Left lung (tissue), 10 donors: ENCODE results near the gene TCFL5. TPM values are rescaled to one million over a fixed set of nuclear protein-coding genes. Genes with fewer than 3 reads are reported as not detected.

Source experiments
- ATAC-seq: fragments of 200-7000 bp; cut with Tn5 transposase; one replicate; pipeline ENCODE4 v1.9.1; 2020; ENCODE audit warnings: moderate library complexity
- DNase-seq, 4 donors: peaks; one replicate each; pipeline ENCODE4 v3.0.0-alpha.2; 2013 to 2020
- H3K27ac ChIP-seq, 2 donors: fragments of 200-600 bp; sonication (generic) in 1 of 2; one replicate each; pipeline versions ENCODE4 v1.5.0 to v1.8.0; 2020 to 2021
- H3K27me3 ChIP-seq, 2 donors: fragments of 200-600 bp; sonication (generic) in 1 of 2; one replicate each; pipeline versions ENCODE4 v1.5.0 to v1.8.0; 2020 to 2021
- H3K36me3 ChIP-seq, 2 donors: fragments of 200-600 bp; sonication (generic) in 1 of 2; one replicate each; pipeline versions ENCODE4 v1.5.0 to v1.8.0; 2020 to 2021
- H3K4me1 ChIP-seq, 2 donors: fragments of 200-600 bp; one replicate each; pipeline ENCODE4 v1.8.0; 2021
- H3K4me3 ChIP-seq, 2 donors: fragments of 200-600 bp; sonication (generic) in 1 of 2; one replicate each; pipeline versions ENCODE4 v1.5.0 to v1.8.0; 2020 to 2021; ENCODE audit warnings: mild to moderate bottlenecking in 1 of 2
- H3K9me3 ChIP-seq, 2 donors: fragments of 200-600 bp; sonication (generic) in 1 of 2; one replicate each; pipeline versions ENCODE4 v1.5.0 to v1.8.0; 2020 to 2021
- CTCF ChIP-seq, 2 donors: fragments of 200-600 bp; sonication (generic) in 1 of 2; IDR thresholded peaks; one replicate each; pipeline versions ENCODE4 v1.5.0 to v1.8.0; 2021; ENCODE audit warnings: antibody characterized with exemption in 2 of 2
- intact Hi-C, 2 donors: fragments of 100-400 bp; cut with DNase I; formaldehyde crosslinking; loops; one replicate each; pipeline versions ENCODE4 v1.11.2 to v1.14.2; 2022
- polyA plus RNA-seq, 6 donors: library from polyadenylated mRNA; unstranded; fragments of 120-200 nt; gene quantifications; one replicate each; pipeline ENCODE4 v1.2.1, GENCODE V29; 2013; ENCODE audit not compliant: insufficient read length in 6 of 6
- total RNA-seq, 2 donors: library from RNA; stranded (reverse); fragmentation: NEBNext Ultra II Directional; extraction: Animal tissue kit (Norgen Biotek cat#: 25700); gene quantifications; one replicate each; pipeline ENCODE4 v1.2.1, GENCODE V29; 2021
- donor health status: DM: no; HTN: yes; CAD: no.
- donor health status: DM: no; HTN: no; CAD: no.

Gene TCFL5
- total and polyA plus RNA-seq, 8 donors: 7.4 to 13.7 (median 10.9) TPM

- TF ChIP-seq CTCF (IDR thresholded peaks at IDR 0.05): no peak
- no peaks in the 10 kb centered on the region for H3K9me3 ChIP-seq
- H3K36me3 ChIP-seq: peaks cover 0 to 10% of the 10 kb centered on the region in 2 donors
- peaks cover 7 to 19% of the 10 kb centered on the region in 2 donors for H3K4me1 ChIP-seq
- no peak for ATAC-seq
- intact Hi-C loops: no loop called here
- H3K4me3 ChIP-seq: peak overlapping the region; percentile 15 to 42
- no peak overlapping the region for H3K27ac ChIP-seq
- H3K27me3 ChIP-seq: peaks cover 0 to 12% of the 10 kb centered on the region in 2 donors
- DNase-seq: peak in 2 of 4 donors; percentile 43 to 86
Observed at GRCh38 chr20:62860924-62861691, 514 bp downstream of the TCFL5 start.

GRCh38 chr20:62860391-62860923, 1.2 kb downstream of the TCFL5 start:
- intact Hi-C loops: no loop called here
- H3K36me3 ChIP-seq: peaks cover 0 to 10% of the 10 kb centered on the region in 2 donors
- H3K4me3 ChIP-seq: peak overlapping the region; percentile 5 to 42
- peak in 2 of 4 donors; percentile 35 to 79 for DNase-seq
- no peak for TF ChIP-seq CTCF (IDR thresholded peaks at IDR 0.05)
- H3K4me1 ChIP-seq: peaks cover 7 to 19% of the 10 kb centered on the region in 2 donors
- no peaks in the 10 kb centered on the region for H3K9me3 ChIP-seq
- H3K27me3 ChIP-seq: peaks cover 0 to 12% of the 10 kb centered on the region in 2 donors
- no peak overlapping the region for H3K27ac ChIP-seq
- ATAC-seq: no peak

- peaks cover 0 to 12% of the 10 kb centered on the region in 2 donors for H3K27me3 ChIP-seq
- peaks cover 7 to 19% of the 10 kb centered on the region in 2 donors for H3K4me1 ChIP-seq
- no peaks in the 10 kb centered on the region for H3K9me3 ChIP-seq
- no peak for TF ChIP-seq CTCF (IDR thresholded peaks at IDR 0.05)
- intact Hi-C loops: no loop called here
- H3K36me3 ChIP-seq: peaks cover 0 to 14% of the 10 kb centered on the region in 2 donors
- no peak for ATAC-seq
- no peak overlapping the region for H3K4me3 ChIP-seq
- DNase-seq: peak in 1 of 4 donors; percentile 23
- H3K27ac ChIP-seq: no peak overlapping the region
Observed at GRCh38 chr20:62859721-62860120, 1.9 kb downstream of the TCFL5 start.

- Histone ChIP-seq H3K4me3 (no peak overlapping the region), H3K9me3 (no peaks in the 10 kb centered on the region), H3K27me3 (peaks cover 0 to 12% of the 10 kb centered on the region in 2 donors), H3K27ac (no peak overlapping the region), H3K4me1 (peaks cover 7 to 19% of the 10 kb centered on the region in 2 donors), H3K36me3 (peaks cover 0 to 25% of the 10 kb centered on the region in 2 donors)
- no peak for ATAC-seq
- intact Hi-C loops: no loop called here
- DNase-seq: peak in 1 of 4 donors; percentile 29
- no peak for TF ChIP-seq CTCF (IDR thresholded peaks at IDR 0.05)
Observed at GRCh38 chr20:62858058-62858830, 3.4 kb downstream of the TCFL5 start.
